Cardiac muscle cell (in vitro differentiated cells and primary cell): Measurements from ENCODE around the gene PRPF6. TPM values are rescaled to one million over a fixed set of nuclear protein-coding genes. Genes with fewer than 3 reads are reported as not detected.

Experiments used
- DNase-seq, 2 donors: peaks; one replicate each; pipeline versions ENCODE4 v3.0.0 to v3.0.0-alpha.2; 2010 to 2017; ENCODE audit warnings: low read depth in 1 of 2, low spot score in 1 of 2
- H3K27ac ChIP-seq: fragments of 200-600 bp; sonication (generic); 2 replicates; pipeline ENCODE4 v1.5.1; 2016
- H3K27me3 ChIP-seq: fragments of 200-600 bp; sonication (generic); 2 replicates; pipeline ENCODE4 v1.6.0; 2016; ENCODE audit warnings: control low read depth
- H3K36me3 ChIP-seq: fragments of 200-600 bp; sonication (generic); 2 replicates; pipeline ENCODE4 v1.5.1; 2016; ENCODE audit warnings: control low read depth
- H3K4me1 ChIP-seq: fragments of 200-600 bp; sonication (generic); 2 replicates; pipeline ENCODE4 v1.8.1; 2017; ENCODE audit warnings: low read depth, mild to moderate bottlenecking, mixed run types
- H3K4me3 ChIP-seq: fragments of 200-600 bp; sonication (generic); 2 replicates; pipeline ENCODE4 v1.5.1; 2016; ENCODE audit warnings: mild to moderate bottlenecking
- H3K9me3 ChIP-seq: fragments of 200-600 bp; sonication (generic); 2 replicates; pipeline ENCODE4 v1.5.1; 2017; ENCODE audit warnings: low read depth, mild to moderate bottlenecking, control low read depth
- CTCF ChIP-seq: IDR thresholded peaks from 2 replicates; pipeline ENCODE4 v1.5.1; 2012; ENCODE audit warnings: low read depth, mild to moderate bottlenecking, low read length
- polyA plus RNA-seq: library from polyadenylated mRNA; unstranded; fragments of >200 nt; fragmentation: Nextera tagmentation; extraction: Ambion mirVana; gene quantifications from 2 replicates; pipeline ENCODE4 v1.2.1, GENCODE V29; 2016
- total RNA-seq: library from RNA; depleted of rRNA; stranded (reverse); fragments of >200 nt; gene quantifications from 2 replicates; pipeline ENCODE4 v1.2.3, GENCODE V29; 2016

The PRPF6 gene
- total and polyA plus RNA-seq, 2 experiments from 2014 or later: 67.6 to 73.5 TPM

- no peak for TF ChIP-seq CTCF
- no peak for DNase-seq
- Histone ChIP-seq H3K36me3 (peaks cover 22% of the 10 kb centered on the region), H3K4me1 (no peaks in the 10 kb centered on the region), H3K27me3 (no peaks in the 10 kb centered on the region), H3K9me3 (no peaks in the 10 kb centered on the region), H3K27ac (no peak overlapping the region), H3K4me3 (no peak overlapping the region)
Measured at GRCh38 chr20:63940472-63941266, 40.3 kb upstream of the PRPF6 start.

GRCh38 chr20:63941282-63942081 is 39.5 kb upstream of the PRPF6 start:
- H3K27ac ChIP-seq: no peak overlapping the region
- DNase-seq: peak; percentile 15 to 32
- no peaks in the 10 kb centered on the region for H3K4me1 ChIP-seq
- H3K4me3 ChIP-seq: no peak overlapping the region
- no peaks in the 10 kb centered on the region for H3K27me3 ChIP-seq
- no peaks in the 10 kb centered on the region for H3K9me3 ChIP-seq
- H3K36me3 ChIP-seq: peaks cover 24% of the 10 kb centered on the region
- no peak for TF ChIP-seq CTCF

- Histone ChIP-seq H3K27me3 (no peaks in the 10 kb centered on the region), H3K4me3 (no peak overlapping the region), H3K27ac (peak overlapping the region; percentile 69), H3K36me3 (peaks cover 24% of the 10 kb centered on the region), H3K9me3 (no peaks in the 10 kb centered on the region), H3K4me1 (no peaks in the 10 kb centered on the region)
- DNase-seq: peak; percentile 12 to 74
- TF ChIP-seq CTCF: no peak
Measured at GRCh38 chr20:63942250-63942951, 38.5 kb upstream of the PRPF6 start.

- Histone ChIP-seq H3K4me1 (no peaks in the 10 kb centered on the region), H3K9me3 (no peaks in the 10 kb centered on the region), H3K27ac (peak overlapping the region; percentile 69), H3K4me3 (no peak overlapping the region), H3K36me3 (peaks cover 24% of the 10 kb centered on the region), H3K27me3 (no peaks in the 10 kb centered on the region)
- no peak for DNase-seq
- no peak for TF ChIP-seq CTCF
Measured at GRCh38 chr20:63942969-63943807, 37.7 kb upstream of the PRPF6 start.

- Histone ChIP-seq H3K9me3 (no peaks in the 10 kb centered on the region), H3K27ac (no peak overlapping the region), H3K36me3 (peaks cover 24% of the 10 kb centered on the region), H3K27me3 (no peaks in the 10 kb centered on the region), H3K4me1 (no peaks in the 10 kb centered on the region), H3K4me3 (no peak overlapping the region)
- no peak for DNase-seq
- TF ChIP-seq CTCF: no peak
Measured at GRCh38 chr20:63943808-63944077, 37.2 kb upstream of the PRPF6 start.
